ENCODE measurements around the gene ZNF488. TPM values are rescaled to one million over a fixed set of nuclear protein-coding genes. Genes with fewer than 3 reads are reported as not detected.

ZNF488 gene
- total and polyA plus RNA-seq, 2 donors (not counting 1 experiment from before 2014, with no cell fraction given): not detected

GRCh38 chr10:47326306-47326926 is 57.7 kb downstream of the ZNF488 start:
- ChIA-PET POLR2A (no interaction called here), CTCF (no interaction called here)
- no peak overlapping the region for H3K4me3 ChIP-seq (ENCODE audit: control extremely low read depth in 1 of 5, extremely low read depth in 1 of 5, insufficient read depth in 1 of 5, low read depth in 2 of 5, low read length in 4 of 5)
- H3K36me3 ChIP-seq (replicated peaks in 1 of 2; ENCODE audit: control extremely low read depth in 1 of 2, control insufficient read depth in 1 of 2, extremely low read depth in 1 of 2, insufficient read depth in 2 of 2, low read length in 1 of 2): no peaks in the 10 kb centered on the region
- no peak overlapping the region for H3K4me2 ChIP-seq (replicated peaks; ENCODE audit: low read depth, low read length, poor library complexity, severe bottlenecking)
- DNase-seq (no peak), ATAC-seq (ENCODE audit: low read depth) (no peak)
- no peak overlapping the region for H3K4me3 Mint-ChIP-seq
- no peaks in the 10 kb centered on the region for H3K4me1 Mint-ChIP-seq
- H3K79me2 ChIP-seq (ENCODE audit: control insufficient read depth, insufficient read depth, low read length): no peaks in the 10 kb centered on the region
- intact Hi-C loops (cut with micrococcal nuclease): no loop called here
- TF ChIP-seq EZH2 (IDR thresholded peaks at IDR 0.05; ENCODE audit: borderline replicate concordance, insufficient read depth, low read depth, low read length, poor library complexity, severe bottlenecking) (no peak), CTCF (IDR thresholded peaks at IDR 0.05) (no peak)
- H3K4me1 ChIP-seq (ENCODE audit: control insufficient read depth in 2 of 2, insufficient read depth in 2 of 2, low read length in 2 of 2): no peaks in the 10 kb centered on the region
- H3K27ac Mint-ChIP-seq: no peak overlapping the region
- no peak overlapping the region for H2AFZ ChIP-seq (ENCODE audit: insufficient read depth, low read depth, low read length, poor library complexity, severe bottlenecking)
- 92% methylated on average over 5 of the region's 5 CpGs for WGBS (ENCODE audit: insufficient coverage)
- peaks cover 0 to 15% (median 0%) of the 10 kb centered on the region in 3 donors for H3K9me3 ChIP-seq (ENCODE audit: control extremely low read depth in 1 of 3, control insufficient read depth in 2 of 3, insufficient read depth in 1 of 3, low read length in 2 of 3)
- H4K20me1 ChIP-seq (ENCODE audit: control insufficient read depth, insufficient read depth, low read length, poor library complexity, severe bottlenecking): no peaks in the 10 kb centered on the region
- H3K9ac ChIP-seq (ENCODE audit: low read length): no peak overlapping the region
- no peak overlapping the region for H3K27ac ChIP-seq (ENCODE audit: low read length in 2 of 2)
- H3K27me3 ChIP-seq (replicated peaks in 1 of 4; ENCODE audit: control extremely low read depth in 1 of 4, control insufficient read depth in 3 of 4, insufficient read depth in 4 of 4, low read length in 3 of 4): no peaks in the 10 kb centered on the region
- H3K9me3 Mint-ChIP-seq (ENCODE audit: insufficient read depth): no peaks in the 10 kb centered on the region
- H3K27me3 Mint-ChIP-seq: peaks cover 5% of the 10 kb centered on the region

Measured in B cell (primary cell).